ENCODE data around the gene PTPRN. TPM values are rescaled to one million over a fixed set of nuclear protein-coding genes. Genes with fewer than 3 reads are reported as not detected.

The PTPRN gene
- total and polyA plus RNA-seq, 2 experiments from 2014 or later = 5.1 to 22.1 TPM

DNA sequence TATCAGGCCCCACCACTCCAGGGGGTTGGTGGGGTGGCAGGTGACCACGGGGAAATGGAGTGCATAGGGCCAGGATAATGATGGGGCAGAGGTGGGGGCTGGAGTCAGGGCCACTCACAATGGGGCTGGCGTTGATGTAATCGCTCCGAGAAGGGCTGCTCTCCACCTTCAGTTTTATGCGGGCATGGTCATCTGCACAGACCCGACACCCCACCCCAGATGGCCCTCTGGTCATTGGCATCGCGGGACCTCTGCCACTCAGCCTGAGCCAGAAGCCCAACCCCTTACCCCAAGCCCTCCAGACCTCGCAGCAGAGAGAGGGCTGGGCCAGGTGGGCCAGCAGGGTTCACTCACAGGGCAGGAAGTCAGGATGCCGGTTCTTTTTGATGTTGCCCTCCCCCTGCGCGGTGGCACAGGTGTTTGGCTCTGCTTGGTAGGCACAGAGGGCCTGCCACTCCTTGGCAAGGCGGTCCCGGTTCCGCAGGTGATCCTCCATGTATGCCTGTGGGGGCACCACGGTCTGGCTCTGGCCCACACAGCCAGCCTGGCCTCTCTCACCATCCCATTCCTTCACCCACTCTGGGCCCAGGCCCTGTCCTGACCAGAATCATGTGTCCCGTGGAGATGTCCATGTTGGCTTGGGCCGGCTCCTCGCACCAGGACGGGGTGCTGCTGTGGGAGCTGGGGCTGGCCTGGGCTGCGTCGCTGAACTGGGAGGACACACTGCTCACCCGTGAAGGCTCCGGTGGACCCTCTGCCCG lies 12.4 kb downstream of the PTPRN start:
- Histone ChIP-seq H3K27me3 (ENCODE audit: insufficient read depth) (peaks cover 19% of the 10 kb centered on the region), H3K4me1 (ENCODE audit: insufficient read depth) (peaks cover 9% of the 10 kb centered on the region), H3K27ac (ENCODE audit: low read depth) (no peak overlapping the region), H3K9me2 (ENCODE audit: insufficient read depth) (no peaks in the 10 kb centered on the region), H3K79me2 (replicated peaks; ENCODE audit: insufficient read depth) (no peaks in the 10 kb centered on the region), H3K4me3 (no peak overlapping the region), H4K20me1 (replicated peaks; ENCODE audit: insufficient read depth) (no peaks in the 10 kb centered on the region), H3K36me3 (ENCODE audit: insufficient read depth) (no peaks in the 10 kb centered on the region), H3K4me2 (no peak overlapping the region), H2AFZ (no peak overlapping the region), H3F3A (replicated peaks; ENCODE audit: low read depth) (peaks cover 5% of the 10 kb centered on the region; the same call in 1 of the 2 replicates)
- TF ChIP-seq, protein P1, sequence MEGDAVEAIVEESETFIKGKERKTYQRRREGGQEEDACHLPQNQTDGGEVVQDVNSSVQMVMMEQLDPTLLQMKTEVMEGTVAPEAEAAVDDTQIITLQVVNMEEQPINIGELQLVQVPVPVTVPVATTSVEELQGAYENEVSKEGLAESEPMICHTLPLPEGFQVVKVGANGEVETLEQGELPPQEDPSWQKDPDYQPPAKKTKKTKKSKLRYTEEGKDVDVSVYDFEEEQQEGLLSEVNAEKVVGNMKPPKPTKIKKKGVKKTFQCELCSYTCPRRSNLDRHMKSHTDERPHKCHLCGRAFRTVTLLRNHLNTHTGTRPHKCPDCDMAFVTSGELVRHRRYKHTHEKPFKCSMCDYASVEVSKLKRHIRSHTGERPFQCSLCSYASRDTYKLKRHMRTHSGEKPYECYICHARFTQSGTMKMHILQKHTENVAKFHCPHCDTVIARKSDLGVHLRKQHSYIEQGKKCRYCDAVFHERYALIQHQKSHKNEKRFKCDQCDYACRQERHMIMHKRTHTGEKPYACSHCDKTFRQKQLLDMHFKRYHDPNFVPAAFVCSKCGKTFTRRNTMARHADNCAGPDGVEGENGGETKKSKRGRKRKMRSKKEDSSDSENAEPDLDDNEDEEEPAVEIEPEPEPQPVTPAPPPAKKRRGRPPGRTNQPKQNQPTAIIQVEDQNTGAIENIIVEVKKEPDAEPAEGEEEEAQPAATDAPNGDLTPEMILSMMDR (conservative IDR thresholded peaks at IDR 0.05; ENCODE audit: low read depth in 2 of 2) = no peak
- TF ChIP-seq, protein P2, sequence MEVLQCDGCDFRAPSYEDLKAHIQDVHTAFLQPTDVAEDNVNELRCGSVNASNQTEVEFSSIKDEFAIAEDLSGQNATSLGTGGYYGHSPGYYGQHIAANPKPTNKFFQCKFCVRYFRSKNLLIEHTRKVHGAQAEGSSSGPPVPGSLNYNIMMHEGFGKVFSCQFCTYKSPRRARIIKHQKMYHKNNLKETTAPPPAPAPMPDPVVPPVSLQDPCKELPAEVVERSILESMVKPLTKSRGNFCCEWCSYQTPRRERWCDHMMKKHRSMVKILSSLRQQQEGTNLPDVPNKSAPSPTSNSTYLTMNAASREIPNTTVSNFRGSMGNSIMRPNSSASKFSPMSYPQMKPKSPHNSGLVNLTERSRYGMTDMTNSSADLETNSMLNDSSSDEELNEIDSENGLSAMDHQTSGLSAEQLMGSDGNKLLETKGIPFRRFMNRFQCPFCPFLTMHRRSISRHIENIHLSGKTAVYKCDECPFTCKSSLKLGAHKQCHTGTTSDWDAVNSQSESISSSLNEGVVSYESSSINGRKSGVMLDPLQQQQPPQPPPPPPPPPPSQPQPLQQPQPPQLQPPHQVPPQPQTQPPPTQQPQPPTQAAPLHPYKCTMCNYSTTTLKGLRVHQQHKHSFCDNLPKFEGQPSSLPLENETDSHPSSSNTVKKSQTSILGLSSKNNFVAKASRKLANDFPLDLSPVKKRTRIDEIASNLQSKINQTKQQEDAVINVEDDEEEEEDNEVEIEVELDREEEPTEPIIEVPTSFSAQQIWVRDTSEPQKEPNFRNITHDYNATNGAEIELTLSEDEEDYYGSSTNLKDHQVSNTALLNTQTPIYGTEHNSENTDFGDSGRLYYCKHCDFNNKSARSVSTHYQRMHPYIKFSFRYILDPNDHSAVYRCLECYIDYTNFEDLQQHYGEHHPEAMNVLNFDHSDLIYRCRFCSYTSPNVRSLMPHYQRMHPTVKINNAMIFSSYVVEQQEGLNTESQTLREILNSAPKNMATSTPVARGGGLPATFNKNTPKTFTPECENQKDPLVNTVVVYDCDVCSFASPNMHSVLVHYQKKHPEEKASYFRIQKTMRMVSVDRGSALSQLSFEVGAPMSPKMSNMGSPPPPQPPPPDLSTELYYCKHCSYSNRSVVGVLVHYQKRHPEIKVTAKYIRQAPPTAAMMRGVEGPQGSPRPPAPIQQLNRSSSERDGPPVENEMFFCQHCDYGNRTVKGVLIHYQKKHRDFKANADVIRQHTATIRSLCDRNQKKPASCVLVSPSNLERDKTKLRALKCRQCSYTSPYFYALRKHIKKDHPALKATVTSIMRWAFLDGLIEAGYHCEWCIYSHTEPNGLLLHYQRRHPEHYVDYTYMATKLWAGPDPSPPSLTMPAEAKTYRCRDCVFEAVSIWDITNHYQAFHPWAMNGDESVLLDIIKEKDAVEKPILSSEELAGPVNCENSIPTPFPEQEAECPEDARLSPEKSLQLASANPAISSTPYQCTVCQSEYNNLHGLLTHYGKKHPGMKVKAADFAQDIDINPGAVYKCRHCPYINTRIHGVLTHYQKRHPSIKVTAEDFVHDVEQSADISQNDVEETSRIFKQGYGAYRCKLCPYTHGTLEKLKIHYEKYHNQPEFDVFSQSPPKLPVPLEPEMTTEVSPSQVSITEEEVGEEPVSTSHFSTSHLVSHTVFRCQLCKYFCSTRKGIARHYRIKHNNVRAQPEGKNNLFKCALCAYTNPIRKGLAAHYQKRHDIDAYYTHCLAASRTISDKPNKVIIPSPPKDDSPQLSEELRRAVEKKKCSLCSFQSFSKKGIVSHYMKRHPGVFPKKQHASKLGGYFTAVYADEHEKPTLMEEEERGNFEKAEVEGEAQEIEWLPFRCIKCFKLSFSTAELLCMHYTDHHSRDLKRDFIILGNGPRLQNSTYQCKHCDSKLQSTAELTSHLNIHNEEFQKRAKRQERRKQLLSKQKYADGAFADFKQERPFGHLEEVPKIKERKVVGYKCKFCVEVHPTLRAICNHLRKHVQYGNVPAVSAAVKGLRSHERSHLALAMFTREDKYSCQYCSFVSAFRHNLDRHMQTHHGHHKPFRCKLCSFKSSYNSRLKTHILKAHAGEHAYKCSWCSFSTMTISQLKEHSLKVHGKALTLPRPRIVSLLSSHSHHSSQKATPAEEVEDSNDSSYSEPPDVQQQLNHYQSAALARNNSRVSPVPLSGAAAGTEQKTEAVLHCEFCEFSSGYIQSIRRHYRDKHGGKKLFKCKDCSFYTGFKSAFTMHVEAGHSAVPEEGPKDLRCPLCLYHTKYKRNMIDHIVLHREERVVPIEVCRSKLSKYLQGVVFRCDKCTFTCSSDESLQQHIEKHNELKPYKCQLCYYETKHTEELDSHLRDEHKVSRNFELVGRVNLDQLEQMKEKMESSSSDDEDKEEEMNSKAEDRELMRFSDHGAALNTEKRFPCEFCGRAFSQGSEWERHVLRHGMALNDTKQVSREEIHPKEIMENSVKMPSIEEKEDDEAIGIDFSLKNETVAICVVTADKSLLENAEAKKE (CRISPR knock-in tag; IDR thresholded peaks at IDR 0.05) = no peak
- no peak for TF ChIP-seq CREB1 (CRISPR knock-in tag; IDR thresholded peaks at IDR 0.05; ENCODE audit: low read depth)
- TF ChIP-seq EZH2phosphoT487 (IDR thresholded peaks at IDR 0.05; ENCODE audit: unreplicated experiment) = no peak
- H3K27ac Mint-ChIP-seq = no peak overlapping the region
- H3K36me3 Mint-ChIP-seq (ENCODE audit: low read depth) = no peaks in the 10 kb centered on the region; the same call in 2 of the 3 replicates
- peaks cover 36% of the 10 kb centered on the region for H3K27me3 Mint-ChIP-seq (ENCODE audit: insufficient read depth, low read depth, poor library complexity)
- DNase-seq (ENCODE audit: low spot score) (no peak), ATAC-seq (no peak)
- H3K4me3 Mint-ChIP-seq = no peak overlapping the region
- peaks cover 12% of the 10 kb centered on the region for H3K4me1 Mint-ChIP-seq
- H3K9me3 Mint-ChIP-seq = no peaks in the 10 kb centered on the region; the same call in 1 of the 3 replicates

Data from GM23338 (cell line).